Measurements from ENCODE around the gene RGS17.
"Not testable (repeated sequence)": the region's sequence is repeated elsewhere in the genome, so short reads cannot be mapped to it uniquely, and the experiment has no call there.

RGS17 gene

GRCh38 chr6:153121311-153121710, 9.8 kb downstream of the RGS17 start:
- DNase-seq: no peak

DNA sequence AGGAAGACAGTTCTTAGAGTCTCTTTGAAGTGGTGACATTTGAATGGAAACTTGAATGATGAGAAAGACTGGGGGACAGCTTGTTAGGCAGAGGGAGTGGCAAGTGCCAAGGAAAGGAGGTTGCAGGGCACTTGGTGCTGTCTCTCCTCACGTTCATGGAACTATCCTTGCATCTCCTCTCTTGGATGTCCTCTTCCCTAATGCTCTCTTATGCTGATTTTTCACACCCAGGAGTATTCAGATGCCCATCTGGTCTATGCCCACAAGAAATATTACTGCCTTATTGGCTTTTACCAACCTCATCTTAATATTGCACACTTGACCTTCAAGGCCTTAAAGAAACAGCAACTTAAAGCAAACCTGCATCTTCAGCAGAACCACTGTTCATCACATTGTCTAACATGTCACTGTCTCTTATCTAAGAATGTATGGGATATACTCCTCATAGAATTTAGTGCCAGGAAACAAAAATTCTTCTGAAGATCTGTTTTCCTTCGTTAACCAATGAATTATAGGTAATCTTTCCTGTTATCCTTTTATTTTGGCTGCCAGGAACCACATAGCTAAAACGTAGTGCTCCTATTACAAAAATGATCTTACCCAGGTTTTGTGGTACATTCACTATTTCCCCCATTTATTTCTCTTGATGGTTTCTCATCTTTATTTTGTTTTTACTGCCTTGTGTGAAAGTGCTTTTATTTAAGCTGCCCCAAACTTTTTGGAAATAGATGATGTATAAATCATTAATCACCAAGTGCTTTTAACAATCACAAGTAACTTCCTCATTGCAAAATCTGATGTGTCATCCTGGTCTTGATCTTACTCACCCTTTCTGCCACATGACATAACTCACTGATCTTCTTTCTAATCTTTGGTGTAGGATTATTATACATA, 12.8 kb downstream of the RGS17 start:
- DNase-seq: no peak

GRCh38 chr6:153111082-153111481, 20.0 kb downstream of the RGS17 start:
- DNase-seq: not testable (repeated sequence)

DNA sequence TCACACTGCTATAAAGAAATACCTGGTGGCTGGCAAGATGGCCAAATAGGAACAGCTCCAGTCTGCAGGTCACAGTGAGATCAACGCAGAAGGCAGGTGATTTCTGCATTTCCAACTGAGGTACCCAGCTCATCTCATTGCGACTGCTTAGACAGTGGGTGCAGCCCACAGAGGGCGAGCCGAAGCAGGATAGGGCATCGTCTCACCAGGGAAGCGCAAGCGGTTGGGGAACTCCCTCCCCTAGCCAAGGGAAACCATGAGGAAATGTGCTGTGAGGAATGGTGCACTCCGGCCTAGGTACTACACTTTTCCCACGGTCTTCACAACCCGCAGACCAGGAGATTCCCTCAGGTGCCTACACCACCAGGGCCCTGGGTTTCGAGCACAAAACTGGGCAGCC, 20.5 kb downstream of the RGS17 start:
- DNase-seq: not testable (repeated sequence)

GRCh38 chr6:153108315-153108714, 22.8 kb downstream of the RGS17 start:
- no peak for DNase-seq

- no peak for DNase-seq
Observed at GRCh38 chr6:153106021-153106420, 25.1 kb downstream of the RGS17 start.

- no peak for DNase-seq
Observed at GRCh38 chr6:153104220-153104619, 26.9 kb downstream of the RGS17 start.

GRCh38 chr6:153103319-153103655, 27.8 kb downstream of the RGS17 start:
- no peak for DNase-seq

DNA sequence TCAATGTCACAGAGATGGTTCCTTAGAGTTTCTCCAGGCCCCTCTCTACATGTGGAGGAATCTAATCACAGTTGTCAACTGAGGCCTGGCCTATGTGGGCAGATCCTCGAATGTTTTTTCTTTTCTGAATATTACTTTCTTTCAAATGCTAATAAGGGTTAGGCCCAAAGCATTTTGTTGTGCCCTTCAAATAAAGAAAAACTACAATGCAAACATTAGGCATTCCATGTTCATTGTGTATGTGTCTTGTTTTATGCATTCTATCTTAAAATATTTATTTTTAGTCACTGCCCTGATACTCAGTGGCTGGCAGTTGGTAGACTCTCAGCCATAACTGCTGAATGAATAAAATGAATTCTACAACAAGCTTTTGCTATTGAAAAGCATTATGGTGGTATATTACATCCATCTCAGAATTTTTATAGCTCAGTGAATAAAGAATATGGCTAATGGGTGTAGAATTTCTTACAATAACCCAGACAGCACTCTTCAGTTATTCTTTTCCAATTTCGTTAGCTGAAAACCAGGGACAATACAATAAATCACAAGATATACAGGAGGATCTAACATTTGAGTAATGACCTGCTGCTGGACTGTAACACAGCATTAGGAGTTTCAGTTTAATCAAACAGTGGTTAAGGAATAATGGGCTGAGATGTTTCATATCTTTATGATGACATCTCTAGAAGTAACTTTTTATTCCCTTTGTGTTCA, 28.3 kb downstream of the RGS17 start:
- no peak for DNase-seq

DNA sequence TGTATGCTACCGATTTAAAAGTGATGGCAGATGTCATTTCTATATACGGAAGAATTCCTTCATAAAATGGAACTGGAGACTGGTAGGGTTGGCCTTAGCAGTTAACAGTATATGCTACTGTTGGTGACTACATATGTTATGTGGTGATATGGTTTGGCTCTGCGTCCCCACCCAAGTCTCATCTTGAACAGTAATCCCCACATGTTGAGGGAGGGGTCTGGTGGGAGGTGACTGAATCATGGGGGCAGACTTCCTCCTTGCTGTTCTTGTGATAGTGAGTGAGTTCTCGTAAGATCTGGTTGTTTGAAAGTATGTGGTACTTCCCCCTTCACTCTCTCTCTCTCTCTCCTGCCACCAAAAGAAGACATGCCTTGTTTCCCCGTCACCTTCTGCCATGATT, 29.6 kb downstream of the RGS17 start:
- DNase-seq: no peak

- no peak for DNase-seq
Observed at GRCh38 chr6:153099636-153100035, 31.4 kb downstream of the RGS17 start.

DNA sequence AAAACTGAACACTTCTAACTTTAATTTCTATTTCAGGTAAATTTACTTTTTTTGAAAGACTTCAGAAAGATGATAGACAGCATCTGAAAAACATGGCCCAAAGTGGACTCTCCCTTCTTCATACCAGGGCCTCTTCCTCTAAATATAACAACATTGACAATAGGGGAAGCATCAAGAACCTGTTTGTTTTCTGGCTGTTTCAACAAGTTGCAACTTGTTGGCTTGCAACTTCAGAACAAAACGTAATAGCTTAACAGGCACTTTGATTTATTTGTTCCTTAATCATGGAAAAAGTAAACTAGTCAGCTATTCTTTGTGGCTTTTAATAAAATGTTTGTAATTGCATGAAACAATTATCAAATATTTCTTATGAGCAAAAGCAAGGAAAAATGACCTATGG, 34.3 kb downstream of the RGS17 start:
- no peak for DNase-seq

GRCh38 chr6:153096031-153096430, 35.1 kb downstream of the RGS17 start:
- no peak for DNase-seq

DNA sequence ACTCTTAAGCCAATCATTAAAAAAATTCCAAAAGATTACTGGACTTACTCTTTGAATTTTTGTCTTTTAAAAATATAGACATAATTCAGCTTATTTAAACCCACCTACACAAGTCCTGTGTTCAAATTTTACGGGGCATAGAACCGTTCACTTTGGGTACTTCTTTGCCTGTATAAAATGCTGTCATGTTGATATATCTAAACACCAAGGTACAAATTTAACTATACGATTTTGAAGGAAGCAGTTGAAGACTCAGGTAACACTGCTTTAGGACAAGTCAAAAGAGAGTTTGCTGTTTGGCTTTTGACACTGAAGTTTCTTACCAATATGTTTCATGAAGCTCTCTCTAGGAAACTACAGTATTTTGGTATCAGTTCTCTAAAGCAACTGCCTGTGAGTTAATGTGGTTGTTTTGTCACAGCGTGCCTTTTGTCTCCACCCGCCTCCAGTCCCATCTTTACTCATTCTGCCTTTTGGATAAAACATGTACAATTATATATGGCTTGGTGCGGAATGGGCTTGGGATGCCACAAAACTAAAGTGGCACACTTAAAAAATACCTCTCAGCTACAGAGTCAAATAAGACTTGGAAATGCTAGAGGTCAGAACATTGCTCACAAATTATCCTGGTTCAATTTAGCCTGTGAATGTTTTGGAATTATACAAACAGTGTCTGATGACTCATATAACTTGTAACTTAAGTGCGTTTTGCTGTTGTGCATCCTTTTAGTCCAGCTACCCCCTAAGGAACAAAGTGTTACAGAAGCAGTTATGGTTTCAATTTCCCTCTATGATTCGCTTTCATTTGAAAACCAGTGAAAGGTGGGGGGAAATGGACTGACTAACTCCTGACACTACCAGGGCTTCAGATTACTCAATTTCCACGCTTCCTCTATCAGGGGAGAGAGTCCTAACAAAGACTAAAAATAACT, 38.7 kb downstream of the RGS17 start:
- no peak for DNase-seq

GRCh38 chr6:153090241-153090930, 40.7 kb downstream of the RGS17 start:
- no peak for DNase-seq

- DNase-seq: no peak
Observed at GRCh38 chr6:153088796-153089195, 42.3 kb downstream of the RGS17 start.

- DNase-seq: no peak
Observed at GRCh38 chr6:153087436-153087835, 43.6 kb downstream of the RGS17 start.

DNA sequence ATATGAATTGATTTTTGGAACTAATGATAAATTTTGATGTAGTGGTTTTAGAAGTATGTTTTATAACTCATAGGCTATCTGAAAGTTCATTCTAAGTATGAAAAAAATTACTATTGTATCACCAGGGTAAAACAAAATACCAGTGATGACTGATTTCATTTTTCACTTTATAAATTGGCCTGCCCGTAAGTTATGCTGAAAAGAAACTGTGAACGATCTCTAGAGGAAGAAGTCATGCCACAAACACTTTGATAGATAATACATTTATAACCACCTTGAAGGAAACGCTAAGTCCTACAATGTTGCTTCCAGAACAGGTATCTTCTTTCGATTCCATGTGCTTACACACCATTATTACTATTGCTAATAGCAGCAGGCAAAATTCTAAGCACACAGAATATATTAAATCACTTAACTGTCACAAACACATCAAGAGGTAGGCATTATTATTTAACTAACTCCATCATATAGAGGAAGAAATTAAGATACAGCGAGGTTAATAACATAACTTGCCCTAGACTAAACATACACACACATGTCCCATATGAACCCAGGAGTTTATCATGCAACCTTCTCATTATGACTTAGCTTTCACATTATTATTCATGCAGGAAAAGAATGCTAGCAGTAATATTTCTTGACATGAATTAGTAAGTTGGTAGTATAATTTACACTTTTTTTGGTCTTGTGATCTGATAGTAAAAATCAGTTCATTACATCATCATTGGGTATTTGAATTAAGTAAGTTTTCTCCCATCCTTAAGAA, 44.7 kb downstream of the RGS17 start:
- DNase-seq: no peak

DNA sequence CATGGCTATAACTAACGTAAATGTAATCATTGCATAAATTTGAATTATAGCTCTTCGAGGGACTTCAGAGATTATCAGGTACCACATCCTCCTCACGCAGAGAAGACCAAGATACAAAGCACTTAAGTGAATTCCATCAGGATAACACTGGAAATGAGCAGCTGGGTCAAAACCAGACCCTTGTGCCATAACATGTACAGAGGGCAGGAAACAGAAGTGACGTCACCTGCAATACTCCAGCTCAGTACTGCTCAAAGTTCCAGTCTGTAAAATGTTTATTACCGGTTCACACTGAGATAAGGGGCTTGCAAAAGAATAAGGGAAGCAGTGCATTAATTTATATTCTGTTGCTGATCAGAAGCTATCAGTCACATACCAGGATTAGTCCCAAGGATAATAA, 45.8 kb downstream of the RGS17 start:
- DNase-seq: no peak

DNA sequence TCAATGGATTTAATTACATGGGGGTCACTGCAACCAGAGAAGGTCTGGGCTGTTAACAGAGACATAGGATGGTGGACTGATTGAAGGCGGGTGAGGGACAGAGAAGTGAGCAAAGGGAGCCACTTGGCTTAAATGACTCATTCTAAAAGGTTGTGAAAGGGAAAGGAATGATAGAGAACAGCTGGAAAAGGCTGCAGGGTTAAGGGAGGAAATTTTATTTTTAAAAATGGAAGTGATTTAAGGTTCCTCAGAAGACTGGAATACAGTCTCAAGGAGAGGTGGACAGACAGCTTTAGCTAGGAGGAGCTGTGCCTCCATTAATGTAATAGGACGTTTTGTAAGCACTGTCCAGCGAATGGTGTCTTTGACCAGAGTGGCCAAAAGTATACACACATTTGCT, 46.7 kb downstream of the RGS17 start:
- DNase-seq: no peak

DNA sequence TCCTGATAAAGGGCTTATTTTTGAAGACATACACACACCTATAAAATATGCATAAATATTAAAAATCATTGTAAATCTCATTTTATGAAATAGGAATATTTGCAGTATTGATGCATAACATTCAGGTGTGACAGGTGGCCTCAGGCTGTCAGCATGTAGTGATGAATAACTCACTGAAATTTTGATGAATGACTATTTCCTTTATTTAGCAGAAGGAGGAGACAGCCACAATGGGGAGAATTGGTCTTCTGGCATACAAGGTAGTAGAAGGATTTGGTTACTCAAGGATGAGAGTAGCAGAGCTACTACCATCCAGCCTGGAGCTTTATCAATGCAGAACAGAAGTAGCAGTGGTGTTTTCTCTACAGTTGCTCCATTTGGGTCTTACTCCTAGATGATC, 47.2 kb downstream of the RGS17 start:
- no peak for DNase-seq

DNA sequence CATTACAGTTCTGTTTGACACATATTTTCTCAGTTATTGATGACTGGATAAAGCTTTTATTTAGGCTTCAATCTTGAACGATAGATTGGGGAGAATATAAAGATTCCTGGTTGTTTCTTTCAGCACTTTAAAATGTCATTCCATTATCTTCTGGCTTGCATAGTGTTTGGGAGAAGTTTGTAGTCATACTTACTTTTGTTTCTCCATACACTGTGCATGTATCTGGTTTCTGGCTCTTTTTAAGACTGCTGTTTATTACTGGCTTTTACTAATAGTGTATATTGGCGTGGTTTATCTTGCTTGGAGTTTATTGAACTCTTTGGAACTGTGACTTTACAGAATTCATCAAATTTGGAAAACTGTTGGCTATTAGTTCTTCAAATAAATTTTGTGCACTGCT, 49.2 kb downstream of the RGS17 start:
- no peak for DNase-seq
